Measurements from ENCODE around the gene KRTAP5-3.
"Not testable (repeated sequence)": the region's sequence is repeated elsewhere in the genome, so short reads cannot be mapped to it uniquely, and the experiment has no call there.

The KRTAP5-3 gene

GRCh38 chr11:1575756-1576155 is 32.5 kb downstream of the KRTAP5-3 start:
- not testable (repeated sequence) for DNase-seq

GRCh38 chr11:1574933-1575242 is 33.4 kb downstream of the KRTAP5-3 start:
- no peak for DNase-seq

GRCh38 chr11:1574238-1574932 is 33.9 kb downstream of the KRTAP5-3 start:
- DNase-seq: peak; percentile 52

- DNase-seq: no peak
Observed at GRCh38 chr11:1573903-1574237, 34.4 kb downstream of the KRTAP5-3 start.

- no peak for DNase-seq
Observed at GRCh38 chr11:1573077-1573902, 35.0 kb downstream of the KRTAP5-3 start.

- peak; percentile 95 for DNase-seq
Observed at GRCh38 chr11:1572197-1573076, 35.8 kb downstream of the KRTAP5-3 start, which contains the start of gene DUSP8. Gene DUSP8, minus strand, starts transcription at chr11:1572271. Its CDS starts 6,445 bp downstream, at chr11:1565826.

- no peak for DNase-seq
Observed at GRCh38 chr11:1571760-1572196, 36.5 kb downstream of the KRTAP5-3 start.

- DNase-seq: no peak
Observed at GRCh38 chr11:1570896-1571759, 37.1 kb downstream of the KRTAP5-3 start.

GRCh38 chr11:1570531-1570895 is 37.8 kb downstream of the KRTAP5-3 start:
- DNase-seq: no peak

GRCh38 chr11:1570001-1570453 is 38.2 kb downstream of the KRTAP5-3 start:
- DNase-seq: no peak

GRCh38 chr11:1569251-1569780 is 38.9 kb downstream of the KRTAP5-3 start:
- DNase-seq: no peak

- peak; percentile 38 for DNase-seq
Observed at GRCh38 chr11:1568441-1568911, 39.8 kb downstream of the KRTAP5-3 start.

GRCh38 chr11:1567721-1568100 is 40.6 kb downstream of the KRTAP5-3 start:
- DNase-seq: no peak

GRCh38 chr11:1567052-1567720 is 41.1 kb downstream of the KRTAP5-3 start:
- DNase-seq: no peak

GRCh38 chr11:1566381-1567051 is 41.7 kb downstream of the KRTAP5-3 start:
- DNase-seq: no peak

- no peak for DNase-seq
Observed at GRCh38 chr11:1565904-1566247, 42.4 kb downstream of the KRTAP5-3 start.

GRCh38 chr11:1565173-1565903 is 42.9 kb downstream of the KRTAP5-3 start:
- DNase-seq: no peak

- no peak for DNase-seq
Observed at GRCh38 chr11:1564535-1565172, 43.6 kb downstream of the KRTAP5-3 start.

- no peak for DNase-seq
Observed at GRCh38 chr11:1563697-1564534, 44.3 kb downstream of the KRTAP5-3 start.

Data from effector CD4-positive, alpha-beta T cell (primary cell).